ENCODE measurements around the gene VANGL1. TPM values are rescaled to one million over a fixed set of nuclear protein-coding genes. Genes with fewer than 3 reads are reported as not detected.

VANGL1 gene
- total RNA-seq, 1 experiment from 2014 or later = 13.6 TPM

- H3K4me1 ChIP-seq (ENCODE audit: insufficient read depth, low read length) = no peaks in the 10 kb centered on the region
- Mint-ChIP-seq H3K9me3 (no peaks in the 10 kb centered on the region), H3K27me3 (ENCODE audit: low read depth) (no peaks in the 10 kb centered on the region), H3K4me1 (peaks cover 8 to 9% of the 10 kb centered on the region in 2 experiments), H3K36me3 (ENCODE audit: insufficient read depth in 1 of 3, low read depth in 3 of 3) (no peaks in the 10 kb centered on the region), H3K4me3 (no peak overlapping the region), H3K27ac (no peak overlapping the region)
- H3K14ac ChIP-seq (ENCODE audit: insufficient read depth, low read length) = no peak overlapping the region
- H2AK5ac ChIP-seq (ENCODE audit: insufficient read length, low read length) = no peak overlapping the region
- no peak overlapping the region for H2BK15ac ChIP-seq (ENCODE audit: low read depth, low read length)
- no peak overlapping the region for H3T11ph ChIP-seq (ENCODE audit: low read length)
- no peak overlapping the region for H3K23ac ChIP-seq (ENCODE audit: insufficient read length, low read depth, low read length)
- no peak overlapping the region for H2AFZ ChIP-seq (ENCODE audit: low read length)
- H2BK20ac ChIP-seq (ENCODE audit: low read depth, low read length, poor library complexity, severe bottlenecking) = no peak overlapping the region
- no peak overlapping the region for H4K91ac ChIP-seq (ENCODE audit: insufficient read length, low read depth, low read length)
- H3K4ac ChIP-seq (ENCODE audit: low read depth, low read length) = no peak overlapping the region
- H4K5ac ChIP-seq (ENCODE audit: insufficient read length, low read depth, low read length) = no peak overlapping the region
- no peak overlapping the region for H3K9ac ChIP-seq (ENCODE audit: extremely low read depth, insufficient read length, low read length)
- H3K27me3 ChIP-seq (ENCODE audit: insufficient read depth, low read length) = no peaks in the 10 kb centered on the region
- no peak overlapping the region for H3K27ac ChIP-seq (ENCODE audit: insufficient read length, low read depth, low read length)
- no peaks in the 10 kb centered on the region for H4K20me1 ChIP-seq (ENCODE audit: control insufficient read depth, insufficient read depth, insufficient read length)
- TF ChIP-seq CTCF (conservative IDR thresholded peaks at IDR 0.05) = no peak
- no peaks in the 10 kb centered on the region for H3K23me2 ChIP-seq (ENCODE audit: insufficient read length, low read depth, low read length, poor library complexity, severe bottlenecking)
- no peak overlapping the region for H4K8ac ChIP-seq (replicated peaks; ENCODE audit: insufficient read length, low read depth, low read length)
- no peak overlapping the region for H2BK120ac ChIP-seq (ENCODE audit: low read depth, low read length, poor library complexity, severe bottlenecking)
- no CpG with 5 or more reads among the region's 1 CpG for WGBS (ENCODE audit: extremely low coverage, insufficient read length, low lambda C conversion rate)
- H2BK5ac ChIP-seq (ENCODE audit: insufficient read length, low read length) = no peak overlapping the region
- H3K9me3 ChIP-seq (ENCODE audit: control insufficient read depth, low read depth, low read length) = no peaks in the 10 kb centered on the region
- DNase-seq = no peak
- no peak overlapping the region for H2BK12ac ChIP-seq (ENCODE audit: insufficient read length, low read depth, low read length)
- H3K18ac ChIP-seq (ENCODE audit: insufficient read length, low read depth, low read length) = no peak overlapping the region
- no peak overlapping the region for H3K4me2 ChIP-seq (ENCODE audit: insufficient read depth, insufficient read length, low read length)
- H3K79me2 ChIP-seq (ENCODE audit: insufficient read depth, low read length) = no peaks in the 10 kb centered on the region
- no peaks in the 10 kb centered on the region for H3K79me1 ChIP-seq (ENCODE audit: insufficient read depth, low read depth, low read length, poor library complexity, severe bottlenecking)
- no peak overlapping the region for H3K56ac ChIP-seq (ENCODE audit: insufficient read length, low read depth, low read length)
These were observed 86.6 kb downstream of the VANGL1 start for GRCh38 chr1:115728341-115728740.

Measured in H9 (cell line).